HG03280 (cell line): ENCODE data around the gene PRKCA.

Experiments used
- ATAC-seq: cut with Tn5 transposase; IDR thresholded peaks from one replicate; pipeline ENCODE4 v1.9.1; 2021; ENCODE audit warnings: mild to moderate bottlenecking, moderate library complexity; ENCODE audit not compliant: unreplicated experiment

The PRKCA gene

GRCh38 chr17:66430846-66431795 is 128.7 kb downstream of the PRKCA start:
- no peak for ATAC-seq

GRCh38 chr17:66431910-66432309 is 129.5 kb downstream of the PRKCA start:
- no peak for ATAC-seq

- ATAC-seq: no peak
These were observed 130.1 kb downstream of the PRKCA start for GRCh38 chr17:66432411-66432957.

- no peak for ATAC-seq
These were observed 130.7 kb downstream of the PRKCA start for GRCh38 chr17:66432996-66433551.

GRCh38 chr17:66435182-66435581 is 132.8 kb downstream of the PRKCA start:
- no peak for ATAC-seq

- ATAC-seq: no peak
These were observed 134.2 kb downstream of the PRKCA start for GRCh38 chr17:66436631-66437030.

- no peak for ATAC-seq
These were observed 135.1 kb downstream of the PRKCA start for GRCh38 chr17:66437476-66438026.

- ATAC-seq: no peak
These were observed 135.7 kb downstream of the PRKCA start for GRCh38 chr17:66438101-66438500.

GRCh38 chr17:66441101-66441661 is 138.8 kb downstream of the PRKCA start:
- peak; percentile 89 for ATAC-seq

- ATAC-seq: no peak
These were observed 140.8 kb downstream of the PRKCA start for GRCh38 chr17:66443166-66443565.

- ATAC-seq: no peak
These were observed 141.2 kb downstream of the PRKCA start for GRCh38 chr17:66443606-66444005.

GRCh38 chr17:66444031-66444430 is 141.6 kb downstream of the PRKCA start:
- no peak for ATAC-seq

- no peak for ATAC-seq
These were observed 142.8 kb downstream of the PRKCA start for GRCh38 chr17:66445229-66445628.

- ATAC-seq: no peak
These were observed 144.0 kb downstream of the PRKCA start for GRCh38 chr17:66446419-66446818.

GRCh38 chr17:66447159-66447558 is 144.7 kb downstream of the PRKCA start:
- ATAC-seq: no peak

- no peak for ATAC-seq
These were observed 145.7 kb downstream of the PRKCA start for GRCh38 chr17:66448026-66448639.

- no peak for ATAC-seq
These were observed 147.1 kb downstream of the PRKCA start for GRCh38 chr17:66449418-66449977.

- ATAC-seq: no peak
These were observed 147.8 kb downstream of the PRKCA start for GRCh38 chr17:66450008-66450851.

- ATAC-seq: no peak
These were observed 148.4 kb downstream of the PRKCA start for GRCh38 chr17:66450852-66451158.
